Keratinocyte (primary cell): ENCODE results near the gene GRK3. TPM values are rescaled to one million over a fixed set of nuclear protein-coding genes. Genes with fewer than 3 reads are reported as not detected.
A peak's percentile ranks its signal among the peaks of the same experiment; 100 is the strongest.

Experiments used
- DNase-seq: peaks from one replicate; pipeline ENCODE4 v3.0.0-alpha.2; 2011; ENCODE audit warnings: low read depth, missing footprints, low spot score
- FAIRE-seq: peaks from 2 replicates; lab custom pipeline; 2011; peaks lifted over from hg19 to GRCh38; lab: Jason Lieb, UNC
- H2AFZ ChIP-seq: 2 replicates; pipeline ENCODE4 v1.6.0; 2012; ENCODE audit warnings: low read length, control low read depth, inconsistent platforms; ENCODE audit not compliant: control insufficient read depth
- H3K27ac ChIP-seq: 2 replicates; pipeline ENCODE4 v1.5.1; 2011; ENCODE audit warnings: low read length; ENCODE audit not compliant: control insufficient read depth, insufficient read depth
- H3K27me3 ChIP-seq: 3 replicates; pipeline ENCODE4 v1.6.0; 2011; ENCODE audit warnings: low read length; ENCODE audit not compliant: control insufficient read depth, insufficient read depth; ENCODE audit errors: extremely low read depth
- H3K36me3 ChIP-seq, 2 experiments: 2 replicates in 1 of 2; 3 replicates in 1 of 2; pipeline ENCODE4 v1.5.1; 2011; ENCODE audit warnings: low read length in 2 of 2, mild to moderate bottlenecking in 1 of 2; ENCODE audit not compliant: control insufficient read depth in 2 of 2, insufficient read depth in 2 of 2; ENCODE audit errors: extremely low read depth in 1 of 2
- H3K4me1 ChIP-seq: 3 replicates; pipeline ENCODE4 v1.5.1; 2011; ENCODE audit warnings: low read length; ENCODE audit not compliant: control insufficient read depth, insufficient read depth; ENCODE audit errors: extremely low read depth
- H3K4me2 ChIP-seq: 3 replicates; pipeline ENCODE4 v1.6.0; 2011; ENCODE audit warnings: low read depth, low read length; ENCODE audit not compliant: control insufficient read depth, insufficient read depth; ENCODE audit errors: extremely low read depth
- H3K4me3 ChIP-seq, 3 experiments: fragments of 200-600 bp in 1 of 3; sonication (generic) in 1 of 3; 2 replicates in 2 of 3; 3 replicates in 1 of 3; pipeline ENCODE4 v1.5.1; 2011 to 2016; ENCODE audit warnings: low read length in 3 of 3, mild to moderate bottlenecking in 3 of 3, control low read depth in 2 of 3, inconsistent platforms in 1 of 3, low read depth in 1 of 3, mixed read lengths in 1 of 3, mixed run types in 1 of 3, moderate library complexity in 1 of 3; ENCODE audit not compliant: control insufficient read depth in 2 of 3, insufficient read depth in 2 of 3; ENCODE audit errors: extremely low read depth in 1 of 3
- H3K79me2 ChIP-seq: 2 replicates; pipeline ENCODE4 v1.6.0; 2012; ENCODE audit warnings: low read length; ENCODE audit not compliant: control insufficient read depth, insufficient read depth
- H3K9ac ChIP-seq: 3 replicates; pipeline ENCODE4 v1.6.0; 2011; ENCODE audit warnings: low read length; ENCODE audit not compliant: control insufficient read depth, insufficient read depth; ENCODE audit errors: extremely low read depth
- H3K9me1 ChIP-seq: 3 replicates; pipeline ENCODE4 v1.6.0; 2011; ENCODE audit warnings: low read length; ENCODE audit not compliant: control insufficient read depth, insufficient read depth; ENCODE audit errors: extremely low read depth
- H3K9me3 ChIP-seq: 2 replicates; pipeline ENCODE4 v1.5.1; 2012; ENCODE audit warnings: low read depth, low read length; ENCODE audit not compliant: control insufficient read depth
- H4K20me1 ChIP-seq: 3 replicates; pipeline ENCODE4 v1.6.0; 2011; ENCODE audit warnings: low read length; ENCODE audit not compliant: control insufficient read depth, insufficient read depth; ENCODE audit errors: extremely low read depth
- EZH2 ChIP-seq: IDR thresholded peaks from one replicate; pipeline ENCODE4 v1.6.1; 2012; ENCODE audit warnings: inconsistent platforms, mild to moderate bottlenecking, low read length, moderate library complexity
- dilution Hi-C: fragments of 300-500 bp; cut with MboI; formaldehyde crosslinking; loops from one replicate; pipeline ENCODE4 v1.7.0; 2020; ENCODE audit warnings: low sequenced_read_pairs; ENCODE audit not compliant: extremely low pct_ligation_motif_present
- polyA plus RNA-seq, 5 experiments: library from polyadenylated mRNA; depleted of rRNA in 3 of 5; stranded (reverse) in 3 of 5; stranded (forward) in 1 of 5; unstranded in 1 of 5; fragments of >200 nt; gene quantifications; 1 replicate in 1 of 5; 2 replicates in 3 of 5; 3 replicates in 1 of 5; pipeline versions ENCODE4 v1.2.1 to v1.2.3, GENCODE V29; 2011 to 2012; ENCODE audit warnings: missing spikeins in 2 of 5, low read depth in 1 of 5, low replicate concordance in 1 of 5
- TF ChIP-seq, protein P1 (sequence below), 3 experiments: IDR thresholded peaks in 1 of 3; conservative IDR thresholded peaks in 1 of 3; optimal IDR thresholded peaks in 1 of 3; 2 replicates in 2 of 3; 3 replicates in 1 of 3; pipeline versions ENCODE3 to v1.5.1; 2011; ENCODE audit warnings: low read length in 3 of 3, mild to moderate bottlenecking in 3 of 3, moderate library complexity in 2 of 3, control low read depth in 1 of 3, inconsistent platforms in 1 of 3; ENCODE audit not compliant: insufficient read depth in 2 of 3; ENCODE audit errors: extremely low read depth in 1 of 3

GRK3 gene
- polyA plus RNA-seq, 1 donor (not counting 4 experiments of a cell fraction or from before 2014, with no cell fraction given), result 8.1 TPM

DNA sequence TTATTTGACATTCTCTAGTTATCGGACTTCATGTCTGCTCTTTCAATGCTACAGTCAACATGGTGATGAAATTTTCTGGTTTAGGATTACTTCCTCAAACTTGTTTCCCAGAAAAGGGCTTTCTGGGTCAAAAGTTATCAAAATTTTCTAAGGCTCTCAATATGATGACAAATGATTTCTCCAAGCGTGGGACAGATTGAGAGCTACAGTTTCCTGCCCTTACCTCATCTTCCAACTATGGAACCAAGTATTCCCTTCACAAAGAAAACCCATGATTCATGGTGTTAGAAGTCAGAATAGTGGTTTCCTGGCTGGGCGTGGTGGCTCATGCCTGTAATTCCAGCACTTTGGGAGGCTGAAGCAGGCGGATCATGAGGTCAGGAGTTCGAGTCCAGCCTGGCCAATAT, 195.4 kb downstream of the GRK3 start:
- DNase-seq (peak; percentile 82), FAIRE-seq (peak; percentile 81)
- H3K79me2 ChIP-seq, result no peaks in the 10 kb centered on the region
- dilution Hi-C loops, result no loop called here
- no peak overlapping the region for H3K9ac ChIP-seq
- no peaks in the 10 kb centered on the region for H3K27me3 ChIP-seq
- H3K36me3 ChIP-seq, result no peaks in the 10 kb centered on the region
- H2AFZ ChIP-seq, result no peak overlapping the region
- H3K9me1 ChIP-seq, result no peaks in the 10 kb centered on the region
- no peaks in the 10 kb centered on the region for H4K20me1 ChIP-seq
- H3K9me3 ChIP-seq, result no peaks in the 10 kb centered on the region
- H3K4me1 ChIP-seq, result peaks cover 29% of the 10 kb centered on the region
- H3K4me3 ChIP-seq, result no peak overlapping the region
- peak overlapping the region; percentile 37 for H3K4me2 ChIP-seq
- H3K27ac ChIP-seq, result peak overlapping the region; percentile 83
- TF ChIP-seq, protein P1, sequence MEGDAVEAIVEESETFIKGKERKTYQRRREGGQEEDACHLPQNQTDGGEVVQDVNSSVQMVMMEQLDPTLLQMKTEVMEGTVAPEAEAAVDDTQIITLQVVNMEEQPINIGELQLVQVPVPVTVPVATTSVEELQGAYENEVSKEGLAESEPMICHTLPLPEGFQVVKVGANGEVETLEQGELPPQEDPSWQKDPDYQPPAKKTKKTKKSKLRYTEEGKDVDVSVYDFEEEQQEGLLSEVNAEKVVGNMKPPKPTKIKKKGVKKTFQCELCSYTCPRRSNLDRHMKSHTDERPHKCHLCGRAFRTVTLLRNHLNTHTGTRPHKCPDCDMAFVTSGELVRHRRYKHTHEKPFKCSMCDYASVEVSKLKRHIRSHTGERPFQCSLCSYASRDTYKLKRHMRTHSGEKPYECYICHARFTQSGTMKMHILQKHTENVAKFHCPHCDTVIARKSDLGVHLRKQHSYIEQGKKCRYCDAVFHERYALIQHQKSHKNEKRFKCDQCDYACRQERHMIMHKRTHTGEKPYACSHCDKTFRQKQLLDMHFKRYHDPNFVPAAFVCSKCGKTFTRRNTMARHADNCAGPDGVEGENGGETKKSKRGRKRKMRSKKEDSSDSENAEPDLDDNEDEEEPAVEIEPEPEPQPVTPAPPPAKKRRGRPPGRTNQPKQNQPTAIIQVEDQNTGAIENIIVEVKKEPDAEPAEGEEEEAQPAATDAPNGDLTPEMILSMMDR (optimal IDR thresholded peaks at IDR 0.05 in 1 of 3, IDR thresholded peaks at IDR 0.05 in 1 of 3, conservative IDR thresholded peaks at IDR 0.05 in 1 of 3; ENCODE audit: extremely low read depth in 1 of 3, insufficient read depth in 2 of 3, low read length in 3 of 3), result no peak
- TF ChIP-seq EZH2, result no peak

DNA sequence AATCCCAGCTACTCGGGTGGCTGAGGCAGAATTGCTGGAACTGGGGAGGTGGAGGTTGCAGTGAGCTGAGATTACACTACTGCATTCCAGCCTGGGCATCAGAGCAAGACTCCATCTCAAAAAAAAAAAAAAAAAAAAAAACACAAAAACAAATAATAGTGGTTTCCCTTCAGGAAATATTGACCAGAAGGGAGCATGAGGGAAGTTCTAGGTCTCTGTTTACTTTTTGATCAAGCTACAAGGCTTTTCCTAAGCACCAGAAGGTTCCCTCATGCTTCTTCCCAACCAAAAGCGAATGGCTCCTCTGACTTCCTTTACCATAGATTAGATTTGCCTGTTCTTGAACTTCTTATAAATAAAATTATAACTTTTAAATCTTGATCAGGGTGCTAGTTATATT, 195.8 kb downstream of the GRK3 start:
- Histone ChIP-seq H3K27me3 (no peaks in the 10 kb centered on the region), H3K9me3 (no peaks in the 10 kb centered on the region), H3K9ac (no peak overlapping the region), H3K27ac (peak overlapping the region; percentile 40), H3K4me1 (peaks cover 29% of the 10 kb centered on the region), H2AFZ (no peak overlapping the region), H4K20me1 (no peaks in the 10 kb centered on the region), H3K9me1 (no peaks in the 10 kb centered on the region), H3K4me2 (no peak overlapping the region), H3K36me3 (no peaks in the 10 kb centered on the region), H3K4me3 (no peak overlapping the region), H3K79me2 (no peaks in the 10 kb centered on the region)
- FAIRE-seq (no peak), DNase-seq (no peak)
- dilution Hi-C loops, result no loop called here
- TF ChIP-seq, protein P1 (optimal IDR thresholded peaks at IDR 0.05 in 1 of 3, IDR thresholded peaks at IDR 0.05 in 1 of 3, conservative IDR thresholded peaks at IDR 0.05 in 1 of 3; ENCODE audit: extremely low read depth in 1 of 3, insufficient read depth in 2 of 3, low read length in 3 of 3), result no peak
- TF ChIP-seq EZH2, result no peak
